HepG2 (cell line): Measurements from ENCODE around the gene TXLNA.

ENCODE experiments used
- EP300 ChIP-seq, 3 experiments: sonication (generic) in 1 of 3; formaldehyde crosslinking in 1 of 3; IDR thresholded peaks; 2 replicates each; pipeline versions ENCODE4 v1.5.1 to v1.6.1; 2011 to 2020; ENCODE audit warnings: low read depth in 2 of 3, low read length in 2 of 3, borderline replicate concordance in 1 of 3, improper control_type of control experiment in 1 of 3, mild to moderate bottlenecking in 1 of 3, missing genetic modification reagents in 1 of 3, moderate library complexity in 1 of 3
- HIVEP1 ChIP-seq: sonication (generic); formaldehyde crosslinking; IDR thresholded peaks from 2 replicates; pipeline ENCODE4 v1.4.0; 2020; ENCODE audit warnings: mild to moderate bottlenecking, missing genetic modification reagents
- MAFG ChIP-seq: sonication (generic); formaldehyde crosslinking; IDR thresholded peaks from 2 replicates; pipeline ENCODE4 v1.5.1; 2020; ENCODE audit warnings: mild to moderate bottlenecking, missing genetic modification reagents
- POLR2A ChIP-seq, 2 experiments: IDR thresholded peaks; 2 replicates each; pipeline ENCODE4 v1.6.1; 2011; ENCODE audit warnings: low read depth in 2 of 2, low read length in 2 of 2, mild to moderate bottlenecking in 1 of 2, moderate library complexity in 1 of 2; ENCODE audit not compliant: insufficient read depth in 1 of 2
- POLR2AphosphoS5 ChIP-seq: IDR thresholded peaks from 2 replicates; pipeline ENCODE4 v1.6.1; 2012; ENCODE audit warnings: low read depth, low read length
- SALL1 ChIP-seq: sonication (generic); formaldehyde crosslinking; IDR thresholded peaks from 2 replicates; pipeline ENCODE4 v1.8.0; 2022; ENCODE audit warnings: mild to moderate bottlenecking, missing genetic modification reagents
- ZBTB7B ChIP-seq: sonication (generic); formaldehyde crosslinking; IDR thresholded peaks from 2 replicates; pipeline ENCODE4 v1.4.0; 2020; ENCODE audit warnings: missing genetic modification reagents
- ZFP36L1 ChIP-seq: sonication (generic); formaldehyde crosslinking; IDR thresholded peaks from 2 replicates; pipeline ENCODE4 v1.8.0; 2022; ENCODE audit warnings: mild to moderate bottlenecking, missing genetic modification reagents, moderate library complexity
- ZNF354B ChIP-seq: sonication (generic); formaldehyde crosslinking; IDR thresholded peaks from 2 replicates; pipeline ENCODE4 v1.8.0; 2022; ENCODE audit warnings: mild to moderate bottlenecking, missing genetic modification reagents
- TF ChIP-seq, protein P1 (sequence below): sonication (generic); formaldehyde crosslinking; IDR thresholded peaks from 2 replicates; pipeline ENCODE4 v1.5.0; 2020; ENCODE audit warnings: mild to moderate bottlenecking, missing genetic modification reagents, moderate library complexity
- TF ChIP-seq, protein P2 (sequence below): sonication (generic); formaldehyde crosslinking; IDR thresholded peaks from 2 replicates; pipeline ENCODE4 v1.9.0; 2021; ENCODE audit warnings: missing genetic modification reagents, borderline replicate concordance
- TF ChIP-seq, protein P3 (sequence below): sonication (generic); formaldehyde crosslinking; IDR thresholded peaks from 2 replicates; pipeline ENCODE4 v1.4.0; 2020; ENCODE audit warnings: mild to moderate bottlenecking, missing genetic modification reagents

DNA sequence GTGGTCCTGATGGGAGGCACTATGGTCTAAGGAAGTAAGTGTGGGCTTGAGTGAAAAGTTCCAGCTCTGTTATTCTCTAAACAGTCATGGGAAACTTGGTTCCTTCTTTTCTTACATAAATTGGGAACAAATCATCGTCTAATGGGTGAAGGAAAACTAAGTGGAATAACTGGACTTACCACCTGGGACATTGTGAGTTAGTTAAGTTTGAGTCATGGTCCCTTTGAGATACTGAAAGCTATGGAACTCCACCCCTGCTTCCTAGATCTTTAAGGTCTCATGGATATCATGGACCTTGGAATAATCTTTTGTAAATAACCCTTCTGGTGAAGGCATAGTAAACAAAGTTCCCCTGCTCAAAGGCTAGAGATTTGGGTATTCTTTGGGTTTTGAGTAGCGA is 16.1 kb upstream of the TXLNA start:
- TF ChIP-seq, protein P1, sequence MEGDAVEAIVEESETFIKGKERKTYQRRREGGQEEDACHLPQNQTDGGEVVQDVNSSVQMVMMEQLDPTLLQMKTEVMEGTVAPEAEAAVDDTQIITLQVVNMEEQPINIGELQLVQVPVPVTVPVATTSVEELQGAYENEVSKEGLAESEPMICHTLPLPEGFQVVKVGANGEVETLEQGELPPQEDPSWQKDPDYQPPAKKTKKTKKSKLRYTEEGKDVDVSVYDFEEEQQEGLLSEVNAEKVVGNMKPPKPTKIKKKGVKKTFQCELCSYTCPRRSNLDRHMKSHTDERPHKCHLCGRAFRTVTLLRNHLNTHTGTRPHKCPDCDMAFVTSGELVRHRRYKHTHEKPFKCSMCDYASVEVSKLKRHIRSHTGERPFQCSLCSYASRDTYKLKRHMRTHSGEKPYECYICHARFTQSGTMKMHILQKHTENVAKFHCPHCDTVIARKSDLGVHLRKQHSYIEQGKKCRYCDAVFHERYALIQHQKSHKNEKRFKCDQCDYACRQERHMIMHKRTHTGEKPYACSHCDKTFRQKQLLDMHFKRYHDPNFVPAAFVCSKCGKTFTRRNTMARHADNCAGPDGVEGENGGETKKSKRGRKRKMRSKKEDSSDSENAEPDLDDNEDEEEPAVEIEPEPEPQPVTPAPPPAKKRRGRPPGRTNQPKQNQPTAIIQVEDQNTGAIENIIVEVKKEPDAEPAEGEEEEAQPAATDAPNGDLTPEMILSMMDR (CRISPR knock-in tag) = no peak
- no peak for TF ChIP-seq ZBTB7B (CRISPR knock-in tag)
- TF ChIP-seq MAFG = no peak
- TF ChIP-seq EP300 (IDR thresholded peaks at IDR 0.05; ENCODE audit: low read depth in 2 of 2, low read length in 2 of 2) = no peak
- no peak for TF ChIP-seq EP300 (CRISPR knock-in tag; IDR thresholded peaks at IDR 0.05; ENCODE audit: borderline replicate concordance)
- no peak for TF ChIP-seq ZNF354B (CRISPR knock-in tag)
- TF ChIP-seq POLR2A (IDR thresholded peaks at IDR 0.05; ENCODE audit: insufficient read depth in 1 of 2, low read depth in 2 of 2, low read length in 2 of 2) = no peak
- TF ChIP-seq SALL1 = no peak
- no peak for TF ChIP-seq POLR2AphosphoS5
- TF ChIP-seq, protein P2, sequence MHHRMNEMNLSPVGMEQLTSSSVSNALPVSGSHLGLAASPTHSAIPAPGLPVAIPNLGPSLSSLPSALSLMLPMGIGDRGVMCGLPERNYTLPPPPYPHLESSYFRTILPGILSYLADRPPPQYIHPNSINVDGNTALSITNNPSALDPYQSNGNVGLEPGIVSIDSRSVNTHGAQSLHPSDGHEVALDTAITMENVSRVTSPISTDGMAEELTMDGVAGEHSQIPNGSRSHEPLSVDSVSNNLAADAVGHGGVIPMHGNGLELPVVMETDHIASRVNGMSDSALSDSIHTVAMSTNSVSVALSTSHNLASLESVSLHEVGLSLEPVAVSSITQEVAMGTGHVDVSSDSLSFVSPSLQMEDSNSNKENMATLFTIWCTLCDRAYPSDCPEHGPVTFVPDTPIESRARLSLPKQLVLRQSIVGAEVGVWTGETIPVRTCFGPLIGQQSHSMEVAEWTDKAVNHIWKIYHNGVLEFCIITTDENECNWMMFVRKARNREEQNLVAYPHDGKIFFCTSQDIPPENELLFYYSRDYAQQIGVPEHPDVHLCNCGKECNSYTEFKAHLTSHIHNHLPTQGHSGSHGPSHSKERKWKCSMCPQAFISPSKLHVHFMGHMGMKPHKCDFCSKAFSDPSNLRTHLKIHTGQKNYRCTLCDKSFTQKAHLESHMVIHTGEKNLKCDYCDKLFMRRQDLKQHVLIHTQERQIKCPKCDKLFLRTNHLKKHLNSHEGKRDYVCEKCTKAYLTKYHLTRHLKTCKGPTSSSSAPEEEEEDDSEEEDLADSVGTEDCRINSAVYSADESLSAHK (CRISPR knock-in tag) = no peak
- no peak for TF ChIP-seq HIVEP1 (CRISPR knock-in tag)
- TF ChIP-seq ZFP36L1 = no peak
- TF ChIP-seq, protein P3, sequence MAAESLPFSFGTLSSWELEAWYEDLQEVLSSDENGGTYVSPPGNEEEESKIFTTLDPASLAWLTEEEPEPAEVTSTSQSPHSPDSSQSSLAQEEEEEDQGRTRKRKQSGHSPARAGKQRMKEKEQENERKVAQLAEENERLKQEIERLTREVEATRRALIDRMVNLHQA (CRISPR knock-in tag) = no peak
